GM23338 (cell line): ENCODE results near the gene ARL8B.

Source experiments
- CREB1 ChIP-seq: fragments of 250-450 bp; sonication (Bioruptor Pico); IDR thresholded peaks from 2 replicates; pipeline ENCODE4 v1.5.0; 2020; ENCODE audit warnings: low read depth, mild to moderate bottlenecking, moderate library complexity
- EZH2 ChIP-seq: fragments of 200-600 bp; sonication (generic); IDR thresholded peaks from one replicate; pipeline ENCODE4 v1.8.0; 2017; ENCODE audit warnings: antibody characterized with exemption, mild to moderate bottlenecking, low read depth; ENCODE audit not compliant: unreplicated experiment
- EZH2phosphoT487 ChIP-seq: fragments of 200-600 bp; sonication (generic); IDR thresholded peaks from one replicate; pipeline ENCODE4 v1.8.1; 2018; ENCODE audit warnings: antibody characterized with exemption; ENCODE audit not compliant: unreplicated experiment
- JUNB ChIP-seq: IDR thresholded peaks from one replicate; pipeline ENCODE4 v1.6.1; 2016; ENCODE audit warnings: antibody characterized with exemption; ENCODE audit not compliant: unreplicated experiment
- NANOG ChIP-seq: IDR thresholded peaks from 2 replicates; pipeline ENCODE4 v1.6.1; 2016; ENCODE audit warnings: antibody characterized with exemption, borderline replicate concordance
- POLR2AphosphoS5 ChIP-seq: IDR thresholded peaks from 2 replicates; pipeline ENCODE4 v1.6.1; 2016; ENCODE audit warnings: antibody characterized with exemption, low read depth
- ZNF114 ChIP-seq: fragments of 250-450 bp; sonication (Bioruptor Pico); IDR thresholded peaks from 2 replicates; pipeline ENCODE4 v1.5.0; 2020; ENCODE audit warnings: mild to moderate bottlenecking, moderate library complexity
- ZNF331 ChIP-seq: fragments of 250-450 bp; sonication (Bioruptor Pico); IDR thresholded peaks from 2 replicates; pipeline ENCODE4 v1.5.0; 2020; ENCODE audit warnings: low read depth, mild to moderate bottlenecking, moderate library complexity
- TF ChIP-seq, protein P1 (sequence below), 2 experiments: fragments of 200-600 bp in 1 of 2; sonication (generic) in 1 of 2; conservative IDR thresholded peaks; 2 replicates each; pipeline versions ENCODE4 v1.5.1 to v1.6.1; 2016 to 2017; ENCODE audit warnings: antibody characterized with exemption in 2 of 2, low read depth in 2 of 2, mild to moderate bottlenecking in 2 of 2, moderate library complexity in 1 of 2
- TF ChIP-seq, protein P2 (sequence below): IDR thresholded peaks from one replicate; pipeline ENCODE4 v1.6.1; 2018; ENCODE audit warnings: antibody characterized with exemption; ENCODE audit not compliant: unreplicated experiment
- TF ChIP-seq, protein P3 (sequence below): IDR thresholded peaks from 2 replicates; pipeline ENCODE4 v1.6.1; 2016; ENCODE audit warnings: antibody characterized with exemption
- TF ChIP-seq, protein P4 (sequence below): fragments of 250-450 bp; sonication (Bioruptor Pico); IDR thresholded peaks from 2 replicates; pipeline ENCODE4 v1.5.0; 2020; ENCODE audit warnings: mild to moderate bottlenecking, moderate library complexity

DNA sequence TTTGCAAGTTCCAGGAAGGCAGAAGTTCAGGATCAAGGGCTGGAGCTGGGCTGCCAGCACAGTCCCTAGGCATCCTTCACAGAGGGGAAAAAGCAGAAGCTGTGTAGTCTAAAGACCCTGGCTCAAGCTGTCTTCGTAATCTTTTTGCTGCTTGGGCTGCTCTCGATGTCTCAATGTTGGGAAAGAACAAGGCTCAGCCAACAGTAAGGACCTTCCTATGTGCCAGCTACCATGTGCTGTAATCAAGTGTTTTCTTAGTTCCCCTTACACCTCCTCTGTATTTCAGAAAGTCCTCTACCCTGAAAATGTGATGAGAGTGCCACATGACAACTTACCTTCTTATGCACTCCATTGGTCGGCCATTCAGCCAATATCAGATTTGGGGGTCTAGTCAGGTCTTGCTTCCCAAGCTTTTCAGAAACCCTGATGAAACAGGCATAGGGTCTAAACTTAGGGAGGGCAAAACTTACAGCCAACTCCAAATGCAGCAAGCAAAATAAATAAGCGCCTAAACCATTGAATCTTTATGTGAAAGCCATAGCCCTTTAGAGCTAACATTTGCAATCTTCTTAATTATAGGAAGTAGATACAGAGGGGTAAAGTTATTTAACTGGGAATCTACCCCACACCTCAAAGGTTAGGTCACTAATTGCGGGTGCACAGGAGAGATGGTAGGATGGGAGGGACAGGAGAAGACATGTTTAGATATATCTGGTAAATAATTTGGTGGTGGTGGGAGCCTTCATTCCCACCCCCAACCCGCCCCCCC lies 64.2 kb downstream of the ARL8B start:
- TF ChIP-seq, protein P1, sequence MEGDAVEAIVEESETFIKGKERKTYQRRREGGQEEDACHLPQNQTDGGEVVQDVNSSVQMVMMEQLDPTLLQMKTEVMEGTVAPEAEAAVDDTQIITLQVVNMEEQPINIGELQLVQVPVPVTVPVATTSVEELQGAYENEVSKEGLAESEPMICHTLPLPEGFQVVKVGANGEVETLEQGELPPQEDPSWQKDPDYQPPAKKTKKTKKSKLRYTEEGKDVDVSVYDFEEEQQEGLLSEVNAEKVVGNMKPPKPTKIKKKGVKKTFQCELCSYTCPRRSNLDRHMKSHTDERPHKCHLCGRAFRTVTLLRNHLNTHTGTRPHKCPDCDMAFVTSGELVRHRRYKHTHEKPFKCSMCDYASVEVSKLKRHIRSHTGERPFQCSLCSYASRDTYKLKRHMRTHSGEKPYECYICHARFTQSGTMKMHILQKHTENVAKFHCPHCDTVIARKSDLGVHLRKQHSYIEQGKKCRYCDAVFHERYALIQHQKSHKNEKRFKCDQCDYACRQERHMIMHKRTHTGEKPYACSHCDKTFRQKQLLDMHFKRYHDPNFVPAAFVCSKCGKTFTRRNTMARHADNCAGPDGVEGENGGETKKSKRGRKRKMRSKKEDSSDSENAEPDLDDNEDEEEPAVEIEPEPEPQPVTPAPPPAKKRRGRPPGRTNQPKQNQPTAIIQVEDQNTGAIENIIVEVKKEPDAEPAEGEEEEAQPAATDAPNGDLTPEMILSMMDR (conservative IDR thresholded peaks at IDR 0.05; ENCODE audit: low read depth in 2 of 2) = no peak
- TF ChIP-seq EZH2 = no peak
- TF ChIP-seq, protein P2, sequence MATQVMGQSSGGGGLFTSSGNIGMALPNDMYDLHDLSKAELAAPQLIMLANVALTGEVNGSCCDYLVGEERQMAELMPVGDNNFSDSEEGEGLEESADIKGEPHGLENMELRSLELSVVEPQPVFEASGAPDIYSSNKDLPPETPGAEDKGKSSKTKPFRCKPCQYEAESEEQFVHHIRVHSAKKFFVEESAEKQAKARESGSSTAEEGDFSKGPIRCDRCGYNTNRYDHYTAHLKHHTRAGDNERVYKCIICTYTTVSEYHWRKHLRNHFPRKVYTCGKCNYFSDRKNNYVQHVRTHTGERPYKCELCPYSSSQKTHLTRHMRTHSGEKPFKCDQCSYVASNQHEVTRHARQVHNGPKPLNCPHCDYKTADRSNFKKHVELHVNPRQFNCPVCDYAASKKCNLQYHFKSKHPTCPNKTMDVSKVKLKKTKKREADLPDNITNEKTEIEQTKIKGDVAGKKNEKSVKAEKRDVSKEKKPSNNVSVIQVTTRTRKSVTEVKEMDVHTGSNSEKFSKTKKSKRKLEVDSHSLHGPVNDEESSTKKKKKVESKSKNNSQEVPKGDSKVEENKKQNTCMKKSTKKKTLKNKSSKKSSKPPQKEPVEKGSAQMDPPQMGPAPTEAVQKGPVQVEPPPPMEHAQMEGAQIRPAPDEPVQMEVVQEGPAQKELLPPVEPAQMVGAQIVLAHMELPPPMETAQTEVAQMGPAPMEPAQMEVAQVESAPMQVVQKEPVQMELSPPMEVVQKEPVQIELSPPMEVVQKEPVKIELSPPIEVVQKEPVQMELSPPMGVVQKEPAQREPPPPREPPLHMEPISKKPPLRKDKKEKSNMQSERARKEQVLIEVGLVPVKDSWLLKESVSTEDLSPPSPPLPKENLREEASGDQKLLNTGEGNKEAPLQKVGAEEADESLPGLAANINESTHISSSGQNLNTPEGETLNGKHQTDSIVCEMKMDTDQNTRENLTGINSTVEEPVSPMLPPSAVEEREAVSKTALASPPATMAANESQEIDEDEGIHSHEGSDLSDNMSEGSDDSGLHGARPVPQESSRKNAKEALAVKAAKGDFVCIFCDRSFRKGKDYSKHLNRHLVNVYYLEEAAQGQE = no peak
- TF ChIP-seq JUNB = no peak
- no peak for TF ChIP-seq EZH2phosphoT487
- TF ChIP-seq POLR2AphosphoS5 = no peak
- TF ChIP-seq ZNF331 = no peak
- no peak for TF ChIP-seq CREB1 (CRISPR knock-in tag)
- no peak for TF ChIP-seq NANOG
- no peak for TF ChIP-seq ZNF114 (CRISPR knock-in tag)
- TF ChIP-seq, protein P3, sequence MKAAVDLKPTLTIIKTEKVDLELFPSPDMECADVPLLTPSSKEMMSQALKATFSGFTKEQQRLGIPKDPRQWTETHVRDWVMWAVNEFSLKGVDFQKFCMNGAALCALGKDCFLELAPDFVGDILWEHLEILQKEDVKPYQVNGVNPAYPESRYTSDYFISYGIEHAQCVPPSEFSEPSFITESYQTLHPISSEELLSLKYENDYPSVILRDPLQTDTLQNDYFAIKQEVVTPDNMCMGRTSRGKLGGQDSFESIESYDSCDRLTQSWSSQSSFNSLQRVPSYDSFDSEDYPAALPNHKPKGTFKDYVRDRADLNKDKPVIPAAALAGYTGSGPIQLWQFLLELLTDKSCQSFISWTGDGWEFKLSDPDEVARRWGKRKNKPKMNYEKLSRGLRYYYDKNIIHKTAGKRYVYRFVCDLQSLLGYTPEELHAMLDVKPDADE = no peak
- TF ChIP-seq, protein P4, sequence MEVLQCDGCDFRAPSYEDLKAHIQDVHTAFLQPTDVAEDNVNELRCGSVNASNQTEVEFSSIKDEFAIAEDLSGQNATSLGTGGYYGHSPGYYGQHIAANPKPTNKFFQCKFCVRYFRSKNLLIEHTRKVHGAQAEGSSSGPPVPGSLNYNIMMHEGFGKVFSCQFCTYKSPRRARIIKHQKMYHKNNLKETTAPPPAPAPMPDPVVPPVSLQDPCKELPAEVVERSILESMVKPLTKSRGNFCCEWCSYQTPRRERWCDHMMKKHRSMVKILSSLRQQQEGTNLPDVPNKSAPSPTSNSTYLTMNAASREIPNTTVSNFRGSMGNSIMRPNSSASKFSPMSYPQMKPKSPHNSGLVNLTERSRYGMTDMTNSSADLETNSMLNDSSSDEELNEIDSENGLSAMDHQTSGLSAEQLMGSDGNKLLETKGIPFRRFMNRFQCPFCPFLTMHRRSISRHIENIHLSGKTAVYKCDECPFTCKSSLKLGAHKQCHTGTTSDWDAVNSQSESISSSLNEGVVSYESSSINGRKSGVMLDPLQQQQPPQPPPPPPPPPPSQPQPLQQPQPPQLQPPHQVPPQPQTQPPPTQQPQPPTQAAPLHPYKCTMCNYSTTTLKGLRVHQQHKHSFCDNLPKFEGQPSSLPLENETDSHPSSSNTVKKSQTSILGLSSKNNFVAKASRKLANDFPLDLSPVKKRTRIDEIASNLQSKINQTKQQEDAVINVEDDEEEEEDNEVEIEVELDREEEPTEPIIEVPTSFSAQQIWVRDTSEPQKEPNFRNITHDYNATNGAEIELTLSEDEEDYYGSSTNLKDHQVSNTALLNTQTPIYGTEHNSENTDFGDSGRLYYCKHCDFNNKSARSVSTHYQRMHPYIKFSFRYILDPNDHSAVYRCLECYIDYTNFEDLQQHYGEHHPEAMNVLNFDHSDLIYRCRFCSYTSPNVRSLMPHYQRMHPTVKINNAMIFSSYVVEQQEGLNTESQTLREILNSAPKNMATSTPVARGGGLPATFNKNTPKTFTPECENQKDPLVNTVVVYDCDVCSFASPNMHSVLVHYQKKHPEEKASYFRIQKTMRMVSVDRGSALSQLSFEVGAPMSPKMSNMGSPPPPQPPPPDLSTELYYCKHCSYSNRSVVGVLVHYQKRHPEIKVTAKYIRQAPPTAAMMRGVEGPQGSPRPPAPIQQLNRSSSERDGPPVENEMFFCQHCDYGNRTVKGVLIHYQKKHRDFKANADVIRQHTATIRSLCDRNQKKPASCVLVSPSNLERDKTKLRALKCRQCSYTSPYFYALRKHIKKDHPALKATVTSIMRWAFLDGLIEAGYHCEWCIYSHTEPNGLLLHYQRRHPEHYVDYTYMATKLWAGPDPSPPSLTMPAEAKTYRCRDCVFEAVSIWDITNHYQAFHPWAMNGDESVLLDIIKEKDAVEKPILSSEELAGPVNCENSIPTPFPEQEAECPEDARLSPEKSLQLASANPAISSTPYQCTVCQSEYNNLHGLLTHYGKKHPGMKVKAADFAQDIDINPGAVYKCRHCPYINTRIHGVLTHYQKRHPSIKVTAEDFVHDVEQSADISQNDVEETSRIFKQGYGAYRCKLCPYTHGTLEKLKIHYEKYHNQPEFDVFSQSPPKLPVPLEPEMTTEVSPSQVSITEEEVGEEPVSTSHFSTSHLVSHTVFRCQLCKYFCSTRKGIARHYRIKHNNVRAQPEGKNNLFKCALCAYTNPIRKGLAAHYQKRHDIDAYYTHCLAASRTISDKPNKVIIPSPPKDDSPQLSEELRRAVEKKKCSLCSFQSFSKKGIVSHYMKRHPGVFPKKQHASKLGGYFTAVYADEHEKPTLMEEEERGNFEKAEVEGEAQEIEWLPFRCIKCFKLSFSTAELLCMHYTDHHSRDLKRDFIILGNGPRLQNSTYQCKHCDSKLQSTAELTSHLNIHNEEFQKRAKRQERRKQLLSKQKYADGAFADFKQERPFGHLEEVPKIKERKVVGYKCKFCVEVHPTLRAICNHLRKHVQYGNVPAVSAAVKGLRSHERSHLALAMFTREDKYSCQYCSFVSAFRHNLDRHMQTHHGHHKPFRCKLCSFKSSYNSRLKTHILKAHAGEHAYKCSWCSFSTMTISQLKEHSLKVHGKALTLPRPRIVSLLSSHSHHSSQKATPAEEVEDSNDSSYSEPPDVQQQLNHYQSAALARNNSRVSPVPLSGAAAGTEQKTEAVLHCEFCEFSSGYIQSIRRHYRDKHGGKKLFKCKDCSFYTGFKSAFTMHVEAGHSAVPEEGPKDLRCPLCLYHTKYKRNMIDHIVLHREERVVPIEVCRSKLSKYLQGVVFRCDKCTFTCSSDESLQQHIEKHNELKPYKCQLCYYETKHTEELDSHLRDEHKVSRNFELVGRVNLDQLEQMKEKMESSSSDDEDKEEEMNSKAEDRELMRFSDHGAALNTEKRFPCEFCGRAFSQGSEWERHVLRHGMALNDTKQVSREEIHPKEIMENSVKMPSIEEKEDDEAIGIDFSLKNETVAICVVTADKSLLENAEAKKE = no peak
